ENCODE measurements around the gene CLTB.

DNA sequence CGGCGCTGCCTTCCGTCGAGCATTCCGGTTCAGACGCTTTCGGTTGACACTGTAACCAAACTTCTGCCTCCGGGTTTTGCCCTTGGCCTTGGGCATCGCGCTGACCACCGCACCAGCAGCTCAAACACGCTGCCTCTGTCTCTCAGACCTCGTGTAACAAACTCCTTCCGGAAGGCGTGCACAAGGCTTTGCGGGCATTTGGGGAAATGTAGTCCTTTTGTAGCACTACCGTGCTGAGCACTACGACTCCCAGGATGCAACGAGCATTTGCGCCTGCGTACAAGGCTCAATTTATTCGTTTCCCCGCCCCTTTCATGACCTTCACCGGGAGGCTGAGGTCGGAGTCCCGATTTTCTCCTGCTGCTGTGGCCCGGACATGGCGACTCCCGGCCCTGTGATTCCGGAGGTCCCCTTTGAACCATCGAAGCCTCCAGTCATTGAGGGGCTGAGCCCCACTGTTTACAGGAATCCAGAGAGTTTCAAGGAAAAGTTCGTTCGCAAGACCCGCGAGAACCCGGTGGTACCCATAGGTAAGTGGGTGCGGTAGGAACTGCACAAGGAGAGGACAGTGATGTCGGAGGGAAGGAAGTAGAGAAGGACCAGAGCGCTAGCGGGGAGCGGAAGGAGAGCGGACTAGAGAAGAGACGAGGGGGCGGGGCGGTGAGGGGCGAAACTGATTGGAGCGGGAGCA is 27.8 kb downstream of the CLTB start, which contains the start of the genes HIGD2A and NOP16:
- TF ChIP-seq, protein P1, sequence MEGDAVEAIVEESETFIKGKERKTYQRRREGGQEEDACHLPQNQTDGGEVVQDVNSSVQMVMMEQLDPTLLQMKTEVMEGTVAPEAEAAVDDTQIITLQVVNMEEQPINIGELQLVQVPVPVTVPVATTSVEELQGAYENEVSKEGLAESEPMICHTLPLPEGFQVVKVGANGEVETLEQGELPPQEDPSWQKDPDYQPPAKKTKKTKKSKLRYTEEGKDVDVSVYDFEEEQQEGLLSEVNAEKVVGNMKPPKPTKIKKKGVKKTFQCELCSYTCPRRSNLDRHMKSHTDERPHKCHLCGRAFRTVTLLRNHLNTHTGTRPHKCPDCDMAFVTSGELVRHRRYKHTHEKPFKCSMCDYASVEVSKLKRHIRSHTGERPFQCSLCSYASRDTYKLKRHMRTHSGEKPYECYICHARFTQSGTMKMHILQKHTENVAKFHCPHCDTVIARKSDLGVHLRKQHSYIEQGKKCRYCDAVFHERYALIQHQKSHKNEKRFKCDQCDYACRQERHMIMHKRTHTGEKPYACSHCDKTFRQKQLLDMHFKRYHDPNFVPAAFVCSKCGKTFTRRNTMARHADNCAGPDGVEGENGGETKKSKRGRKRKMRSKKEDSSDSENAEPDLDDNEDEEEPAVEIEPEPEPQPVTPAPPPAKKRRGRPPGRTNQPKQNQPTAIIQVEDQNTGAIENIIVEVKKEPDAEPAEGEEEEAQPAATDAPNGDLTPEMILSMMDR (IDR thresholded peaks at IDR 0.05) = peak in 1 of 3 experiments; percentile 31
- TF ChIP-seq POLR2A (IDR thresholded peaks at IDR 0.05) = no peak

Data from testis (tissue), 2 donors.